Hepatocyte (in vitro differentiated cells): ENCODE measurements around the gene CAPZA2.

ENCODE experiments used
- CTCF ChIP-seq: fragments of 200-600 bp; sonication (generic); IDR thresholded peaks from 2 replicates; pipeline ENCODE4 v1.5.1; 2016; ENCODE audit warnings: antibody characterized with exemption, mild to moderate bottlenecking; ENCODE audit not compliant: poor library complexity
- EZH2phosphoT487 ChIP-seq: fragments of 200-600 bp; sonication (generic); IDR thresholded peaks from one replicate; pipeline ENCODE4 v1.6.1; 2018; ENCODE audit warnings: antibody characterized with exemption, mild to moderate bottlenecking, low read depth, moderate library complexity; ENCODE audit not compliant: unreplicated experiment, severe bottlenecking

- no peak for TF ChIP-seq EZH2phosphoT487
- TF ChIP-seq CTCF = no peak
These were observed 87.8 kb downstream of the CAPZA2 start for GRCh38 chr7:116949941-116950801.
